GM06990 (cell line): ENCODE results near the gene ADAM15.

Source experiments
- DNase-seq: peaks from one replicate; pipeline ENCODE4 v3.0.0-alpha.2; 2011; ENCODE audit not compliant: insufficient read length; ENCODE audit errors: extremely low read depth
- H3K27me3 ChIP-seq: replicated peaks from 2 replicates; pipeline ENCODE4 v1.6.0; 2011; ENCODE audit warnings: low read length; ENCODE audit not compliant: control insufficient read depth, insufficient read depth
- H3K36me3 ChIP-seq: 2 replicates; pipeline ENCODE4 v1.5.1; 2011; ENCODE audit warnings: low read length; ENCODE audit not compliant: control insufficient read depth, insufficient read depth
- H3K4me3 ChIP-seq: replicated peaks from 2 replicates; pipeline ENCODE4 v1.5.1; 2011; ENCODE audit warnings: low read depth, mild to moderate bottlenecking, control low read depth, low read length
- TF ChIP-seq, protein P1 (sequence below): IDR thresholded peaks from 2 replicates; pipeline ENCODE4 v1.5.1; 2011; ENCODE audit warnings: low read length, control low read depth, mild to moderate bottlenecking, inconsistent platforms; ENCODE audit not compliant: insufficient read depth, poor library complexity, severe bottlenecking

Gene ADAM15, protein sequence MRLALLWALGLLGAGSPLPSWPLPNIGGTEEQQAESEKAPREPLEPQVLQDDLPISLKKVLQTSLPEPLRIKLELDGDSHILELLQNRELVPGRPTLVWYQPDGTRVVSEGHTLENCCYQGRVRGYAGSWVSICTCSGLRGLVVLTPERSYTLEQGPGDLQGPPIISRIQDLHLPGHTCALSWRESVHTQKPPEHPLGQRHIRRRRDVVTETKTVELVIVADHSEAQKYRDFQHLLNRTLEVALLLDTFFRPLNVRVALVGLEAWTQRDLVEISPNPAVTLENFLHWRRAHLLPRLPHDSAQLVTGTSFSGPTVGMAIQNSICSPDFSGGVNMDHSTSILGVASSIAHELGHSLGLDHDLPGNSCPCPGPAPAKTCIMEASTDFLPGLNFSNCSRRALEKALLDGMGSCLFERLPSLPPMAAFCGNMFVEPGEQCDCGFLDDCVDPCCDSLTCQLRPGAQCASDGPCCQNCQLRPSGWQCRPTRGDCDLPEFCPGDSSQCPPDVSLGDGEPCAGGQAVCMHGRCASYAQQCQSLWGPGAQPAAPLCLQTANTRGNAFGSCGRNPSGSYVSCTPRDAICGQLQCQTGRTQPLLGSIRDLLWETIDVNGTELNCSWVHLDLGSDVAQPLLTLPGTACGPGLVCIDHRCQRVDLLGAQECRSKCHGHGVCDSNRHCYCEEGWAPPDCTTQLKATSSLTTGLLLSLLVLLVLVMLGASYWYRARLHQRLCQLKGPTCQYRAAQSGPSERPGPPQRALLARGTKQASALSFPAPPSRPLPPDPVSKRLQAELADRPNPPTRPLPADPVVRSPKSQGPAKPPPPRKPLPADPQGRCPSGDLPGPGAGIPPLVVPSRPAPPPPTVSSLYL

DNA sequence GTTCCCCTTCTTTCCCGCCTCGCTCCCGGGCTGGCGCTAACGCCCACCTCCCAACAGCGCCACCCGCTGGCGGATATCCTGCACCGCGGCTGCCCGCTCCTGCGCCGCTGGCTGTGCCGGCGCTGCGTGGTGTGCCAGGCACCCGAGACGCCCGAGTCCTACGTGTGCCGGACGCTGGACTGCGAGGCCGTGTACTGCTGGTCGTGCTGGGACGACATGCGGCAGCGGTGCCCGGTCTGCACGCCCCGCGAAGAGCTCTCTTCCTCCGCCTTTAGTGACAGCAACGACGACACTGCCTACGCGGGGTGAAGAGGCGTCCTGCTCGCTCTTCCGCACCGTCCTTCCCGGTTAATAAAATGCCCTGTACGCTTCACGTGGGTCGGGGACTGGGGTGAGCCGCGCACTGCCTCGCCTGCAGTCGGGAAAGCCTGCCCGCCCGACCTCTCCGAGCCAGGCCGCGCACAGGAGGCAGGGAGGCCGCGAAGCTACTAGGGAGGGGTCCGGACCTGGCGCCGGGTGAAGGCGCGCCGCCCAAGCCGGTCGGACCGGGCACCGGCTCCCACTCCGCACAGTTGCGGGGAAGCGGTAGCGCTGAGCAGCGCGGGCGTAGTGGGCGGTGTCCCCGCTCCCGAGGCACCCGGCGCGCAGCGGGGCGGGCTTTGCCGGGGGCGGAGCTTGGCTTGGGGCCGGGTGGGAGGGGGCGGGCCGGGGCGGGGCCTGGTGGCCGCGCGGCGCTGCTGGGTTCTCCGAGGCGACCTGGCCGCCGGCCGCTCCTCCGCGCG lies at the start of gene ADAM15:
TSS of gene ADAM15 (plus strand) at position 757 of the 782 bp plus-strand sequence. CDS start 71 bp downstream, outside the sequence.
- peak; percentile 79 for DNase-seq
- H3K4me3 ChIP-seq = peak within 1 kb of the TSS; percentile 61

DNA sequence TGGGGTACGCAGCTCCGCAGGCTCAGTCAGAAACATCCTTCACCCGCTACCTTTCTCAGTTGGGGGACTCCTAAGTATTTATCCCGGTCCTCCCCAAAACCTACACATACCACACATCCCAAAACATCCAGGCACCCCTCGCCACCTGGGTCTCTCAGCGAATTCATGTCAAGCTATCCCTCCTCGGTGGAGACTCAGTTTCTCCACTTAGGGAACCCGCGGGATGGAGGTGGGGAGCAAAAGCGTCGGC lies 49.8 kb upstream of the ADAM15 start:
- DNase-seq = no peak
- no peaks in the 10 kb centered on the region for H3K27me3 ChIP-seq
- H3K4me3 ChIP-seq = peak overlapping the region; percentile 96
- H3K36me3 ChIP-seq = no peaks in the 10 kb centered on the region; the same call in 1 of the 2 replicates
- TF ChIP-seq, protein P1, sequence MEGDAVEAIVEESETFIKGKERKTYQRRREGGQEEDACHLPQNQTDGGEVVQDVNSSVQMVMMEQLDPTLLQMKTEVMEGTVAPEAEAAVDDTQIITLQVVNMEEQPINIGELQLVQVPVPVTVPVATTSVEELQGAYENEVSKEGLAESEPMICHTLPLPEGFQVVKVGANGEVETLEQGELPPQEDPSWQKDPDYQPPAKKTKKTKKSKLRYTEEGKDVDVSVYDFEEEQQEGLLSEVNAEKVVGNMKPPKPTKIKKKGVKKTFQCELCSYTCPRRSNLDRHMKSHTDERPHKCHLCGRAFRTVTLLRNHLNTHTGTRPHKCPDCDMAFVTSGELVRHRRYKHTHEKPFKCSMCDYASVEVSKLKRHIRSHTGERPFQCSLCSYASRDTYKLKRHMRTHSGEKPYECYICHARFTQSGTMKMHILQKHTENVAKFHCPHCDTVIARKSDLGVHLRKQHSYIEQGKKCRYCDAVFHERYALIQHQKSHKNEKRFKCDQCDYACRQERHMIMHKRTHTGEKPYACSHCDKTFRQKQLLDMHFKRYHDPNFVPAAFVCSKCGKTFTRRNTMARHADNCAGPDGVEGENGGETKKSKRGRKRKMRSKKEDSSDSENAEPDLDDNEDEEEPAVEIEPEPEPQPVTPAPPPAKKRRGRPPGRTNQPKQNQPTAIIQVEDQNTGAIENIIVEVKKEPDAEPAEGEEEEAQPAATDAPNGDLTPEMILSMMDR = no peak

More for the DNA sequence above, at the start of gene ADAM15:
- TF ChIP-seq, protein P1 = peak; percentile 95
- H3K36me3 ChIP-seq = no peaks in the 10 kb centered on the region
- H3K27me3 ChIP-seq = no peaks in the 10 kb centered on the region

DNA sequence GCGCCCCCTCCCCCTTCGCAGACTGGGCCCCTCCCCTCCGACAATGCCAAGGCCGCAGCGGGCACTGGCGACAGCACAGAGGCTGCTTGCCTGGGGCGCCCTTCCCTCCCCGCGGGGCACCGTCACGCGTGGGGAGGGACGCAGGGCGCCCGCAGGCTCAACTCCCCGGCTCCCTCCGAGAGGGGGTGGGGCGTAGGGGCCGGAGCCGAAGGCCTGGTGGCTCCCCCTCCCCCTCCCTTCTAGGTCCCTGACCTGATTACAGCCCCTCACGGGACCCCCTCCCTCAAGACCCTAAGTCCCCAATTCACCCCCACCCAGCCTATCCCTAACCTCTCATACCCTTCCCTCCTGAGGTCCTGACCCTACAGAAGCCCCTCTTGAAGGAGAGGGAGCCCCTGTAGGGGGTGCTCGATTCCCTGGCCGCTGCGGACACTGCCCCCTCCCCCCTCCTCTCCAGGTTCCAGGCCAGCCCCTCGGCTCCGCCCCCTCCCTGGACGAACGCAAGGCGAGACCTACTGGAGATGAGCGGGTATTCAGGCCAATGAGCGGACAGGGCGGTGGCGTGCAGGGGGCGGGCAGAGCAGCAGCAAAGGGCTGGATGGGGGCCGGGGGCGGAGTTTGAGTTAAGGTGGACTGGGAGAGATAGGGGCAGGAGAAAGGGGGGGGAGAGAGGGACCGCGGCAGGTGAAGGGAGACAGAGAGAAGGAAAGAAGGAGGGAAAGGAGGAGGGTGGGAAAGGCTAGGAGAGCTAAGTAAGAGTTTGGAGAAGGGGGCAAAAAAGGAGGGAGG lies 49.2 kb upstream of the ADAM15 start:
- TF ChIP-seq, protein P1 = peak; percentile 74
- DNase-seq = peak; percentile 98
- Histone ChIP-seq H3K27me3 (no peaks in the 10 kb centered on the region), H3K4me3 (peak overlapping the region; percentile 96), H3K36me3 (no peaks in the 10 kb centered on the region; the same call in 1 of the 2 replicates)

DNA sequence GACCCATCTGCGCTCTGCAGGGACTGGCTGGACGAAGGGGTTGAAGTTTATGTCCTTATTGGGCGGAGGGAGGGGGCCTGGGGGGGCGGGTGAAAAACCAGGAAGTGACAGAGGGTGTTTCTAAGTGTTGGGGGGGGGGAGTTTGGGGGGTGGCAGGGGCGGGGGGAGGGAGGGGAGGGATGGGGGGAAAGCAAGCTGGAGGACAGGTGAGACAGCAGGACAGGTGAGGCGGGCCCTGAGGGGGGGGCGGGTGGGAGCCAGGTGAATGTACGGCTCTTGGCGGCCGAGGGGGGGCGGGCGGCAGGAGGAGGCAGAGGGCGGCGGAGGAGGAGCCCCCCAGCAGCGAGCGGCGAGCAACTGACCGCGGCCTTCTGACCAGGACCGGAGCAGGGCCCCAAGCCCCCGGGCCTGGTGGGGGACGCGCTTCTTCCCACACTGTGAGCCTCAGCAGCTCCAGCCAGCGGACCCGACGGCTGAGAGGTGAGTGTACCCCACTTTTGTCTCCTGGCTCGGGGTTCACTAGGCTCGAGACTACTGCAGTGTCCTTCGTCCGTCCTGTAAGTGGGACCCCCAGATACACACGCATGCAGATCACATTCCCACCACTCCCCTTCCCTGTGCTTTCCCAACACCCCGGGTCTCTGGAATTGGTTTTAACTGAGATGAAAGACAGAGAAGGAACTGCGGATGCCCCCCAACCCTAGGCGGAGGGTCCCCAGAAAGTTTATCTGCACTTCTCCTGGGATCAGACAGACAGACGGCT lies 48.5 kb upstream of the ADAM15 start, which contains the start of gene ZBTB7B:
TSS of gene ZBTB7B (plus strand) at position 339 of the 763 bp plus-strand sequence. CDS start 11,859 bp downstream, outside the sequence.
- no peaks in the 10 kb centered on the region; the same call in 1 of the 2 replicates for H3K36me3 ChIP-seq
- peak within 1 kb of the TSS; percentile 96 for H3K4me3 ChIP-seq
- TF ChIP-seq, protein P1 = no peak
- H3K27me3 ChIP-seq = no peaks in the 10 kb centered on the region
- DNase-seq = peak; percentile 59
